ENCODE results near the gene ETV2.

The ETV2 gene

GRCh38 chr19:35644206-35644986 is 2.9 kb downstream of the ETV2 start (continued):
- no peak for TF ChIP-seq ZNF37A (tag by site-specific recombination; IDR thresholded peaks at IDR 0.05)
- peak; percentile 39; the same call in 1 of the 2 replicates for TF ChIP-seq ZBTB17 (tag by site-specific recombination; IDR thresholded peaks at IDR 0.05)
- TF ChIP-seq ZNF391 (tag by site-specific recombination; IDR thresholded peaks at IDR 0.05; ENCODE audit: borderline replicate concordance, low read depth): peak; percentile 58; the same call in 1 of the 2 replicates
- peak; percentile 63 for TF ChIP-seq ZBTB7A (tag by site-specific recombination; IDR thresholded peaks at IDR 0.05; ENCODE audit: low read depth)
- TF ChIP-seq HOXA7 (CRISPR knock-in tag; IDR thresholded peaks at IDR 0.05; ENCODE audit: borderline replicate concordance): no peak
- TF ChIP-seq ZNF561 (tag by site-specific recombination; IDR thresholded peaks at IDR 0.05; ENCODE audit: borderline replicate concordance): 0 out of 2 replicates have a peak, but pooled peaks have one; percentile 8
- TF ChIP-seq ZIC2 (tag by site-specific recombination; IDR thresholded peaks at IDR 0.05): peak; percentile 91
- no peak for TF ChIP-seq ZNF664 (tag by site-specific recombination; IDR thresholded peaks at IDR 0.05)
- 0 out of 2 replicates have a peak, but pooled peaks have one; percentile 54 for TF ChIP-seq BCL11A (tag by site-specific recombination; IDR thresholded peaks at IDR 0.05; ENCODE audit: low read depth)
- no peak for TF ChIP-seq ZNF121 (tag by site-specific recombination; IDR thresholded peaks at IDR 0.05)
- no peak; the same call in none of the 2 replicates for TF ChIP-seq PRDM10 (tag by site-specific recombination; IDR thresholded peaks at IDR 0.05)
- TF ChIP-seq ZBTB49 (tag by site-specific recombination; IDR thresholded peaks at IDR 0.05; ENCODE audit: low read depth): no peak
- TF ChIP-seq KLF10 (tag by site-specific recombination; IDR thresholded peaks at IDR 0.05): peak; percentile 23
- TF ChIP-seq ZNF660 (tag by site-specific recombination; IDR thresholded peaks at IDR 0.05): no peak; the same call in 1 of the 2 replicates
- TF ChIP-seq ZNF513 (tag by site-specific recombination; IDR thresholded peaks at IDR 0.05): no peak
- TF ChIP-seq ZNF148 (tag by site-specific recombination; IDR thresholded peaks at IDR 0.05; ENCODE audit: borderline replicate concordance): no peak
- TF ChIP-seq ZEB2 (tag by site-specific recombination; IDR thresholded peaks at IDR 0.05): peak; percentile 68
- peak; percentile 44; the same call in 1 of the 2 replicates for TF ChIP-seq ZNF146 (tag by site-specific recombination; IDR thresholded peaks at IDR 0.05)
- peak; percentile 52 for TF ChIP-seq ZNF629 (tag by site-specific recombination; IDR thresholded peaks at IDR 0.05)
- no peak for TF ChIP-seq ZNF530 (tag by site-specific recombination; IDR thresholded peaks at IDR 0.05; ENCODE audit: low read depth)
- no peak for TF ChIP-seq ZNF433 (tag by site-specific recombination; IDR thresholded peaks at IDR 0.05; ENCODE audit: low read depth)
- peak; percentile 85; the same call in 1 of the 2 replicates for TF ChIP-seq KLF16 (tag by site-specific recombination; IDR thresholded peaks at IDR 0.05)
- TF ChIP-seq ZNF174 (tag by site-specific recombination; IDR thresholded peaks at IDR 0.05): no peak
- peak; percentile 9; the same call in 1 of the 2 replicates for TF ChIP-seq ZNF394 (tag by site-specific recombination; IDR thresholded peaks at IDR 0.05; ENCODE audit: borderline replicate concordance)
- peak; percentile 98 for TF ChIP-seq KLF8 (tag by site-specific recombination; IDR thresholded peaks at IDR 0.05)
- peak; percentile 42; the same call in 1 of the 2 replicates for TF ChIP-seq ZNF18 (tag by site-specific recombination; IDR thresholded peaks at IDR 0.05)
